ENCODE data around the gene SLC35B4.

The SLC35B4 gene

DNA sequence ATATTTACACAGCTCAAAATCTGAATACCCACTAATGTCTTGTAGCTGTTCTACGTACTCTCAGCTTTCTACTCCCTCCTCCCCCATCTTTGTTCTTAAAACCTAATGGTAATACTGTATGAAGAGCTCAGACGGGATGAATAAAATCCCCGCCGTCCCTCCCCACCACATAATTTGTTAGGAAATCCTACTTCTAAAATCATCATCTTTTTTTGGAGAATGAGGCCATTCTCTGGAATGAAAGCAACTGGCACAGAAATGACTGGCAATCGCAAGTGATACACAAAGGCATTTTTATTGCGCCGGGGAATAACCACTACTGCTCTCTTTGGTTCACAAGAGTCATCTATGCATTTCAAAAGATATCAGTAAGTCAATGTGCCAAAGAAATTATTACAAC is 27.3 kb downstream of the SLC35B4 start:
- DNase-seq, result no peak

DNA sequence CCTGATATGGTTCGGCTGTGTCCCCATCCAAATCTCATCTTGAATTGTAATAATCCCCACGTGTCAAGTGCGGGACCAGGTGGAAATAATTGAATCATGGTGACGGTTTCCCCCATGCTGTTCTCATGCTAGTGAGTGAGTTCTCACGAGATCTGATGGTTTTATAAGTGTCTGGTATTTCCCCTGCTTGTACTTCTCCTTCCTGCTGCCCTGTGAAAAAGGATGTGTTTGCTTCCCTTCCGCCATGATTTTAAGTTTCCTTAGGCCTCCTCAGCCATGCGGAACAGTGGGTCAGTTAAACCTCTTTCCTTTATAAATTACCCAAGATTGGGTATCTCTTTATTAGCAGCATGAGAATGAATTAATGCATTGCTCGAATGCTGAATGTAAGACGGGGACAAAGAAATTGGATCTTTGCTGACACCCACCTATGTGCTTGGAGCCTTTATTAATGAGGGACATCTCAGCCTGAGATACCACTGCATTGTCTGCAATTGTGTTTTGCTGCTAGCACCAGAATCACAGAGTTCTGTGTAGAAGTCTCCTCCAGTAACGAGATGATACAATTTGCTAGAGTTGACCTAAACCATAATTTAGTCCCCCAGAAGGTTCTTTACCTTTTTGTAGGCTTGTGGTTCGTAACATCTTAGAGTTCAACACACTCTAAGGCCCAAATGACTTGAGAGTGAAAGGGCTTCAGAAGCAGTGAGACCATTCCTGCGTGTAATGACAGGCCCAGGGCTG is 28.6 kb downstream of the SLC35B4 start:
- DNase-seq, result no peak

DNA sequence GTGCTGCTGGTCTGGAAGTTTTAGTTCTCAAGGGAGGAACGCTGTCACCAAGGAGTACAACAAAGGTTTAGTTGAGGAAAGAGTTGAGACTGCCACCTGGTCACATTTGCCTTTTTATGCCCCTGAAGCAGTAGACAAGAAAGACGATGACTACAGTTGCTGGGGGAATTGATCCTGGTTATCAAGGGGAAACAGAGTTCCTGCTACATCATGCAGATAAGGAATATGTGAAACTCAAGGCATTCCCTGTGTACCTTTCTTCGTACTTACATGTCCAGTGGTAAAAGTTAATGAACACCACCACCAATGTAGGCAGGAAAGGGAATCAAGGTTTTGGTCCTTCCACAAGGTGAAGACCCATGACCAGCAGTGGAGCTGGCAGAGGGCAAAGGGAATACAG is 31.8 kb downstream of the SLC35B4 start:
- no peak for DNase-seq

DNA sequence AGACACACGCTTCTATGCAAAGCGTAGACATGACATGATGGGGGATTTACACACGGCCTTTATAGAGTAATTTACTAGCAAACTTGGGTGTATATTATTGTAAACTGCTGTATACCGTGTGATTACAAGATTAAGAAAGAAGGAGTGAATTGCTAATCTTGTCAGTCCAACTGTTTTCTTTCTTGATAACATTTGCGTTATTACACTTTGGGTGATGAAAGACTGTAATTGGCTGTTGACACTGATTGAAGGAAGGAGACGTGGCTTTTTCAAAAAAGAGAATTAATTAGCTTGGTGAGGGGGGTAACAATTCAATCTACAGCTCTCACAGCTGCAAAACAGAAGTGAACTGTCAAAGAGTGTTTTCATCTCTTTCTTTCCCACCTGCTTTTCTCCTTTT is 32.7 kb downstream of the SLC35B4 start:
- no peak for DNase-seq

DNA sequence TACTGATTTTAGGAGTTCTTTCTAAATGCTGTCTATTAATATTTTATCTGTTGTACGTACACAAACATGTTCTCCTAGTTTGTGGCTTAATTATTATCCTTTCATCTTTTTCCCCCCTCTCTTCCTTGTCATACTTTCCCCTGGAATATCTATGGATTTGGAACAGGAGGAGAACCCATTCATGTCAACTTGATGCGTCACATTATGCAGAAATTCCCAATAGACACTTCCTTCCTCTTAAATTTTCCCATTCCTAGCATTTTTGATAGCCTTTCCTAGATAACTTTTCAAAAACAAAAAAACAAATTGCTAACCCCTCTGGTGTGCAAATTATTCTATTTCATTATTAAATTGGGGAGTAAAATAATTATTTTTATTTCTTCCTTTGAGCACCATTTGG is 36.2 kb downstream of the SLC35B4 start:
- no peak for DNase-seq

DNA sequence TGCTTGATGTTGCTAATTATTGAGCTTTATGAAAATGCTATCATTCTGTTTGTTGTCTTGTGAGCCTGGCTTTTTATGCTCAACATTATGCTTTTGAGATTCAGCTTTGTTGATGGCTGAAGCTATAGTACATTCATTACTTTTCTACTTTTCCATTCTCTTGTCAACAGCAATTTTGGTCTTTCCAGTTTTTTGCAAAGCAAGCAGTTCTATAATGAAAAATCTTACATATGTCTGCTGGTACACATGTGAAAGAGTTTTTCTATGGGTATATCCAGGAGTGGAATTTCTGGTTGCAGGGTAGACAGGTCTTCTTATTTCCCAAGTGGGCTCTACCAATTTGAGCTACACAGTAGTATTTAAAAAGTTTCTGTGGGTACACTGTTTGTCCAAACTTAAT is 36.8 kb downstream of the SLC35B4 start:
- DNase-seq, result no peak

DNA sequence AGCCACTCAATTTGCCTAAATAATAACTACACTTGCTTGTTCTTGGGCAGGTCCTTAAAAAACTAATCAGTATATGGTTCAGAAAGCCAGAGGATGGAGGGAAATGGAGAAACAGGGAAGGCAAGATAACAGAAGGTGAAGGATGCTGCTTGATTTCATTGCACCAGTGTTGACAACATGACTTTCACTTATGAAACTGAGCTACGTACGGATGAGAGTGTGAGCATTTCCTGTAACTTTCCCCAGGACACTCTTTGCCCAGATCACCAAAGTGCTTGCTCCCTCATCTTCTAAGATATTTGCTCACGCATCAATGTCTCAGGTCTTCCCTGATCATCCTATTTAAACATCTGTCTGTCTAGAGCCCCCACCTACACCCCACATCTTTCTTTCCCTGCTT is 37.4 kb downstream of the SLC35B4 start:
- DNase-seq, result no peak

DNA sequence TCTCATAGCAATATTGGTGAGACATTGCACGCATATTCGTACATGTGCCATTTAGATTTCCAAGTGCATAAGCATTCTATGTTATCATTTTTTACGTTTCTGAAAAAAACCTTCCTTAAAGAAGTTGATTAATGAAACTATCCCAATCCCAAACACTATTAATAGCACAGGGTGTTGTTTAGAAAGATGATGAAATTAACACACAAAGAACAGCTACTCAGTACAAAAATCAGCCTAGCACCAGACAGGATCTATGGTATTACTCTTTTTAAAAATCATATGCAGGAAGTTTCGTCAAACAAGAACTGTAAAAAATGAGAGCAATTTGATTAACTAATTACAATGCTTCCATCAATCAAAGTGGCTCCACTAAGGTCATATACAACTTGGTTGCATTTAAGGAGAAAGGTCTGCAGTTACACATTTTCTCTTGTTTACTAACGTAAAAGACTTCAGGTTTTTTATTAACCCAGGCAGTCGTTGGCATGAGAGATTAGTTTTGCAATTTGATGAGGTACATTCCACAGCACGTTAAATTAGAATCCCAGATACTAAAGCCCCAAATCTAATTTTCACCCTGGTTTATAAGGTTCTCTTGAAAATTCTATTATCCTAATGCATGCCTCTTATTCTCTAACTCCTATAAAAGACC is 38.1 kb downstream of the SLC35B4 start:
- no peak for DNase-seq

DNA sequence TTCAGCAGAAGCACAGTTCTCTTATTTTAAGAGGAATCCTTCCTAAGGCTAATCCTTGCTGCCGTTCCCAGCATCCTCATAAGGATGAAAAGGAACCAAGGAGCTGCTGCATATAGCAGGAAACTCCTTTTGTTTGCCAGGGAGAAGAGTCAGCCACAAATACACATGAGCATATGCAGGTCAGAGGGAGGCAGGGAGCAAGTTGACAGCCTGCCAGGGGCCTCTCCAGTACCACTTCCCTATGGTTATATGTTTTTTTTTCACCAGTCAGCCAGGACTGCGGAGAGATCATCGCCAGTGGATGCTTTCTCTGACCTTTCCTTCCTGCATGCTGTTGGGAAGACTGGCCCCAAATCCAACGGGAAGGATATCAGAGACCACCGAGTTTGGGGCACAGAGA is 39.8 kb downstream of the SLC35B4 start:
- DNase-seq, result no peak

DNA sequence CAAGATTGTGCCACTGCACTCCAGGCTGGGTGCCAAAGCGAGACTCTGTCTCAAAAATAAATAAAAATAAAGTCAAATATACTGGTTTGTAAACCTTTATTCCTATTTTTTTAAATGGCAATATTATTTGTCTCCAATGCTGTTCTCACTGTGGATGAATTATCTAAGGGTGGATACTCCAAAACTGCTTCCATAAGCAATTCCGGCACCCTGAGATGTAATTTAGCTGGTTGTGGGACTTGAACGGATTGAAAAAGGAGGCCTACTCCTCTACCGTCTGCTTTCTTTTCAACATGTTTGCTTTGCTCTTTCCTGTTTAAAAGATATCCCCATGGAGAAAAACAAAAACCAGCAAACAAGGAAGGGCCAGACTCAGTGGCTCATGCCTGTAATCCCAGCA is 54.4 kb downstream of the SLC35B4 start:
- no peak for DNase-seq

DNA sequence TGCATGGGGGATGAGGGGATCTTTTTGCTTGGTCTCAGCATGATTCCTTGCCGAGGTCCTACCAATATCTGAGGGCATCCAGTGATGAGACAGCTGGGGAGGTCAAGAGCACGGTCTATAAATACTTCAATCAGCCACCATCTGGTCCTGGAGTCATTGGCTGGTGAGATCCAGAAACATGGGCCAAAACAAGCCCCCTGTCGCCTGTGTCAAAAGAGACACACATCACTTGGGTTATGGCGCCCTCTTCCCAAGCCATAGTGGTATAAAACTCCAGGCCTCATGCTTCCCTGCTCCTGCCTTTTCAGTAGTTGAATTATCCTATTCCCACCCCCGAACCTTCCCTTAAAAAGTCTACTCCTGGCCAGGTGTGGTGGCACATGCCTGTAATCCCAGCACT is 60.9 kb downstream of the SLC35B4 start:
- no peak for DNase-seq

DNA sequence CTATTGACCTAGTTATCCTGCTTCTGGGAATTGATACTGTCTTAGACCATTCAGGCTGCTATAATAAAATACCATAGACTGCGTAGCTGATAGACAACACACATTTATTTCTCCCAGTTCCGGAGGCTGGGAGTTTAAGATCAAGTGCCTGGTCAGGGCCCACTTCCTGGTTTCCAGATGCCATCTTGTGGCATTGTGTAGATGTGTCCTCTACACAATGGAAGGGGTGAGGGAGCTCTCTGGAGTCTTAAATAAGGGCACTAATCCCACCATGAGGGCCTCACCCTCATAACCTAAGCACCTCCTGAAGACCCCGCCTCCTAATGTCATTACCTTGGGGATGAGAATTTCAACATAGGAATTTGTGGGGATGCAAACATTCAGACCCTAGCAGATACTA is 62.4 kb downstream of the SLC35B4 start:
- no peak for DNase-seq

DNA sequence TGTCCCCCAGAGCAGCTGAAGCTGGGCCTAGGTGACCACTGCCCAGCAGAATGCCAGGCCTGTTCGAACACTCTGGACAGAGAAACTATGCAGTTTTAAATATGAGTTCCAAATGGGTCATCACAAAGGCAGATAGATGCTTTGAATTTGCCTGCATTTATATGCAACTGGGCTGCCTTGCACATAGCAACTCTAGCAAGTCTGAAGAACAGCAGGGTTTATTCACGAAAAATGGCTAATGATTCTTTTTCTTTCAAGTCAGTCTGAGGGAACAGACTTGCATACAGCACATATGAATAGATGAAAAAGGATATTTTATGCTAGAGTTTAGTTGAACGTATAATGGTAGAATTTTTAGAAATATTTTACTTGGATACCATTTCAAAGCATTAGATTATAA is 68.5 kb downstream of the SLC35B4 start:
- no peak for DNase-seq

DNA sequence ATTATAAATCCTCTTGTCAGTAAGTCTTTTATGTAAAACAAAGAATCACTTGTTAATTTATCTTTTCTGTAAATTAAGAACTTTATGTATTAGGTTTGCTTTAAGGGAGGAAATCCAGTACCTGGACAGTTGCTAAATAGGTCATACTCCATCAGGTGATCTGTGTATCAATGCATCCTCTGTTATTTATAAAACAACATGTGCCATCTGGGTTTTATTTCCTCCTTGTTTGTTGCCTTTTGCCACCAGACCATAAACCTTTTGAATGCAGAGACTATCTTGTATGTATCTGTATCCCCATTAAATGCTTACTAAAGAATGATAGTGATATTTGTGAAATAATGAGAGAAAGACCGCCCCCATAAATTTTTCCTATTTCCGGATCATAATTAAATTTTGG is 70.0 kb downstream of the SLC35B4 start:
- DNase-seq, result no peak

DNA sequence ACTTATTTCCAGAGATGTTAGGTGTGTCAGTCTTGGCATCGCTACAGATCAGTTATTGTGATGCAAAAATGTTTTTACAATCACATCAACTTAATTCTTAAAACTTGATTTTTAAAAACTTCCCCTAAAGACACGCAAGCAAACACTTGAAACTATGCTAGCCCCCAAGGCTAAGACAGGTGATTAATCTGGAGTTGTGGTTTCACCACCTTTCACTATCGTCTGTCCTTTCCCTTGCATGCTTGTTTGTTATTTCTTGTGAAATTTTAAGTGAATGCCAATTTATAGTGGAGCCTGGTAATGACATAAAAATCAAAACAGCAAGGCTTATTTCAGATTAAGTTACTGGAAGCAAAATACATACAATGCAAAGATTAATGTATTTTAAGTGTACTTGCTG is 70.4 kb downstream of the SLC35B4 start:
- no peak for DNase-seq

DNA sequence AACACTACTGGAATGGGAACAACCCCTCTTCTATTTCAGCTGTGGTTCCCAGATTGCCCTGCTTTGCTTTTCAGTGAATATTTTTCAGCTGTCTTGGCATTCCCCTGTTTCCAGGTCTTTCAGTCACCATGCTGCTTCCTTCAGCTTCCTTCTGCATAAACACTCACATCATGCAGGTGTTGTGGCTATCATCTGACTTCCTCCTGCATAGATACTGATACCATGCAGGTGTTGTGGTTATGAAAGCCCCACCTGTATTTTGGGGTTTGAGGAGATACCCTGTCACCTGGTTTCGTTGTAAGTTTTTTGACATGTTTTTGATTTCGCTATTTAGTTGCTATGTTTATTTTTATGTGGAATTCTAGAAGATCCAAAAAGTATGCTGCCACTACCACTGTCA is 71.5 kb downstream of the SLC35B4 start:
- DNase-seq, result no peak
